IMR-90 (cell line): ENCODE data around the gene PPP3CA. TPM values are rescaled to one million over a fixed set of nuclear protein-coding genes. Genes with fewer than 3 reads are reported as not detected.

Experiments used
- ATAC-seq: fragments of 200-7000 bp; cut with Tn5 transposase; 2 replicates; pipeline ENCODE4 v1.9.1; 2020; ENCODE audit warnings: low read depth, mild to moderate bottlenecking, moderate library complexity
- BruUV-seq: library from RNA; stranded (reverse); fragments of 400-500 nt; replicated peaks from 2 replicates; lab custom pipeline; 2021; lab: Mats Ljungman, UMichigan
- CTCF ChIA-PET: fragments of 300-600 bp; formaldehyde crosslinking; extraction: SDS; loops from one replicate; lab custom pipeline; 2021; ENCODE audit warnings: antibody characterized with exemption; lab: Yijun Ruan, JAX
- POLR2A ChIA-PET: fragments of 300-600 bp; sonication (Branson Sonifier 250); formaldehyde crosslinking; loops from one replicate; lab custom pipeline; 2022; ENCODE audit warnings: antibody characterized with exemption; ENCODE audit not compliant: unreplicated experiment; lab: Charles Lee
- DNase-seq: peaks from one replicate; pipeline ENCODE4 v3.0.0; 2013
- H2AFZ ChIP-seq: replicated peaks from 2 replicates; pipeline ENCODE3; 2013; ENCODE audit warnings: low read length, mild to moderate bottlenecking; ENCODE audit not compliant: poor library complexity
- H2AK5ac ChIP-seq: 2 replicates; pipeline ENCODE4 v1.6.1; 2013; ENCODE audit warnings: low read depth, low read length, inconsistent platforms
- H2AK9ac ChIP-seq: replicated peaks from 2 replicates; pipeline ENCODE3; 2013; ENCODE audit warnings: mild to moderate bottlenecking, low read depth, low read length, moderate library complexity; ENCODE audit not compliant: poor library complexity
- H2BK120ac ChIP-seq: 2 replicates; pipeline ENCODE4 v1.6.1; 2013; ENCODE audit warnings: low read depth, low read length, inconsistent platforms
- H2BK15ac ChIP-seq: 3 replicates; pipeline ENCODE4 v1.6.1; 2013; ENCODE audit warnings: low read depth, low read length, inconsistent platforms
- H2BK20ac ChIP-seq: 2 replicates; pipeline ENCODE4 v1.6.1; 2013; ENCODE audit warnings: low read depth, mild to moderate bottlenecking, inconsistent platforms, low read length, moderate library complexity
- H2BK5ac ChIP-seq: 2 replicates; pipeline ENCODE4 v1.6.1; 2013; ENCODE audit warnings: mild to moderate bottlenecking, low read depth, low read length, inconsistent platforms; ENCODE audit not compliant: poor library complexity, severe bottlenecking
- H3K14ac ChIP-seq: replicated peaks from 2 replicates; pipeline ENCODE4 v1.6.1; 2013; ENCODE audit warnings: low read depth, low read length, inconsistent platforms
- H3K18ac ChIP-seq: 2 replicates; pipeline ENCODE4 v1.6.1; 2013; ENCODE audit warnings: low read depth, low read length, control low read depth
- H3K23ac ChIP-seq: 2 replicates; pipeline ENCODE4 v1.6.1; 2013; ENCODE audit warnings: low read depth, low read length, inconsistent platforms
- H3K27ac ChIP-seq: 2 replicates; pipeline ENCODE4 v1.5.1; 2013; ENCODE audit warnings: mild to moderate bottlenecking, control low read depth, low read length; ENCODE audit not compliant: insufficient read depth
- H3K27me3 ChIP-seq: 2 replicates; pipeline ENCODE4 v1.6.1; 2013; ENCODE audit warnings: low read length; ENCODE audit not compliant: control insufficient read depth, insufficient read depth
- H3K36me3 ChIP-seq: 2 replicates; pipeline ENCODE4 v1.6.1; 2013; ENCODE audit warnings: low read length, mixed read lengths; ENCODE audit not compliant: control insufficient read depth, insufficient read depth
- H3K4ac ChIP-seq: 2 replicates; pipeline ENCODE4 v1.6.1; 2013; ENCODE audit warnings: low read depth, low read length, inconsistent platforms
- H3K4me1 ChIP-seq: 2 replicates; pipeline ENCODE4 v1.6.1; 2013; ENCODE audit warnings: low read length, mixed read lengths; ENCODE audit not compliant: control insufficient read depth, insufficient read depth
- H3K4me2 ChIP-seq: 2 replicates; pipeline ENCODE4 v1.6.1; 2013; ENCODE audit warnings: low read depth, mild to moderate bottlenecking, control low read depth, low read length, moderate library complexity
- H3K4me3 ChIP-seq: 2 replicates; pipeline ENCODE4 v1.5.1; 2013; ENCODE audit warnings: low read depth, mild to moderate bottlenecking, control low read depth, low read length, moderate library complexity; ENCODE audit not compliant: insufficient read depth
- H3K56ac ChIP-seq: 2 replicates; pipeline ENCODE4 v1.6.1; 2013; ENCODE audit warnings: low read length, inconsistent platforms; ENCODE audit not compliant: insufficient read depth; ENCODE audit errors: extremely low read depth
- H3K79me1 ChIP-seq, 2 experiments: 2 replicates each; pipeline ENCODE4 v1.6.1; 2013; ENCODE audit warnings: low read length in 2 of 2, inconsistent platforms in 1 of 2, low read depth in 1 of 2
- H3K9ac ChIP-seq: 2 replicates; pipeline ENCODE4 v1.6.1; 2013; ENCODE audit warnings: low read depth, low read length, control low read depth
- H3K9me1 ChIP-seq: 2 replicates; pipeline ENCODE4 v1.6.1; 2013; ENCODE audit warnings: low read length, inconsistent platforms; ENCODE audit not compliant: insufficient read depth
- H3K9me3 ChIP-seq: 2 replicates; pipeline ENCODE4 v1.6.1; 2013; ENCODE audit warnings: low read length; ENCODE audit not compliant: control insufficient read depth, insufficient read depth
- H4K20me1 ChIP-seq: 2 replicates; pipeline ENCODE4 v1.6.1; 2013; ENCODE audit warnings: low read length, inconsistent platforms; ENCODE audit not compliant: insufficient read depth
- H4K5ac ChIP-seq: 2 replicates; pipeline ENCODE4 v1.6.1; 2013; ENCODE audit warnings: mild to moderate bottlenecking, low read depth, low read length, control low read depth
- H4K8ac ChIP-seq, 2 experiments: 2 replicates each; pipeline ENCODE4 v1.6.1; 2013; ENCODE audit warnings: low read depth in 2 of 2, low read length in 2 of 2, control low read depth in 1 of 2, inconsistent platforms in 1 of 2
- H4K91ac ChIP-seq: 2 replicates; pipeline ENCODE4 v1.6.1; 2013; ENCODE audit warnings: low read depth, low read length, inconsistent platforms; ENCODE audit not compliant: insufficient read depth
- CEBPB ChIP-seq: IDR thresholded peaks from 2 replicates; pipeline ENCODE4 v1.6.1; 2012; ENCODE audit warnings: low read depth, low read length, improper control_type of control experiment
- FOS ChIP-seq: fragments of 150-350 bp; IDR thresholded peaks from 2 replicates; pipeline ENCODE4 v1.6.1; 2016; ENCODE audit warnings: low read depth, low read length
- MAFK ChIP-seq: IDR thresholded peaks from 2 replicates; pipeline ENCODE4 v1.6.1; 2012; ENCODE audit warnings: low read depth, low read length, improper control_type of control experiment
- POLR2A ChIP-seq: IDR thresholded peaks from 2 replicates; pipeline ENCODE4 v1.6.1; 2012; ENCODE audit warnings: mild to moderate bottlenecking, low read depth, low read length
- RCOR1 ChIP-seq: IDR thresholded peaks from 2 replicates; pipeline ENCODE4 v1.6.1; 2012; ENCODE audit warnings: mild to moderate bottlenecking, low read length, improper control_type of control experiment; ENCODE audit not compliant: insufficient replicate concordance
- RFX5 ChIP-seq: IDR thresholded peaks from 2 replicates; pipeline ENCODE4 v1.8.0; 2012; ENCODE audit warnings: low read depth, mild to moderate bottlenecking, low read length, moderate library complexity
- SMC3 ChIP-seq: fragments of 150-350 bp; IDR thresholded peaks from 2 replicates; pipeline ENCODE4 v1.6.1; 2016; ENCODE audit warnings: low read depth, mild to moderate bottlenecking, antibody characterized with exemption, low read length, moderate library complexity
- USF2 ChIP-seq: fragments of 150-350 bp; IDR thresholded peaks from 2 replicates; pipeline ENCODE4 v1.6.1; 2017; ENCODE audit warnings: mild to moderate bottlenecking, antibody characterized with exemption, low read length, low read depth
- WGBS, 2 experiments: methylation state at CpG; one replicate each; pipeline versions ENCODE4 v1.1.5 to v1.1.7; 2013; ENCODE audit warnings: missing lambda C conversion rate in 2 of 2; ENCODE audit not compliant: insufficient read length in 1 of 2; ENCODE audit errors: extremely low coverage in 2 of 2; 5-methylcytosine and 5-hydroxymethylcytosine counted together
- dilution Hi-C: fragments of 300-500 bp; cut with HindIII; formaldehyde crosslinking; loops from one replicate; pipeline ENCODE4 v1.14.3; 2018; ENCODE audit warnings: low sequenced_read_pairs; ENCODE audit not compliant: unreplicated experiment
- in situ Hi-C: fragments of 300-500 bp; cut with MboI; formaldehyde crosslinking; loops from 3 replicates; pipeline ENCODE4 v1.14.3; 2019; ENCODE audit warnings: low sequenced_read_pairs, inconsistent platforms, mixed read lengths
- intact Hi-C: fragments of 100-400 bp; cut with micrococcal nuclease; formaldehyde crosslinking; loops from 2 replicates; pipeline ENCODE4 v1.10.0; 2022
- polyA plus RNA-seq, 3 experiments: library from polyadenylated mRNA; depleted of rRNA; stranded (reverse); fragments of >200 nt; gene quantifications; 2 replicates each; pipeline ENCODE4 v1.2.3, GENCODE V29; 2012; ENCODE audit warnings: low replicate concordance in 1 of 3
- total RNA-seq: library from RNA; depleted of rRNA; stranded (reverse); fragments of >200 nt; gene quantifications from 2 replicates; pipeline ENCODE4 v1.2.3, GENCODE V29; 2012

PPP3CA gene
- total and polyA plus RNA-seq, 2 of the 4 experiments (the other 2 are of a cell fraction): 14.5 to 48.6 TPM

DNA sequence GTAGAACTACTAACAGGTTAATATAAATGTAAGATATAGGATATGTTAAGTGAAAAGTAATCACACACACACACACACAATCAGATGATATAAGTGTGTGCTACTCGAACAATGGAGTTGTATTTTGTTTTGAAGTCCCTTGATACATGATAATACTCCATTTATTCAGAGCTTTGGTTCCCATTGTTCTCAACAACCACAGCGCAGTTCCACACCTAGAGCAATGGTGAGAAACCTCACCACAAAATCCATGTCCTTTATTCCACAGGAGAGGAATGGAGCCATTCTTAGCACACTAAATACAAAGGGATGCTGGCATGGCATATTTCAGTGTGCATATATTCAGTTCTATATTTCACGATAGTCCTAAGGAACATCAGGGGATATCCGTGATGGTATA lies 139.2 kb downstream of the PPP3CA start:
- ATAC-seq: no peak
- TF ChIP-seq USF2: no peak
- TF ChIP-seq SMC3: no peak
- no peak for TF ChIP-seq RCOR1
- no peak for TF ChIP-seq RFX5
- TF ChIP-seq MAFK: no peak
- TF ChIP-seq CEBPB: no peak
- TF ChIP-seq POLR2A: no peak
- TF ChIP-seq FOS: no peak
- no TSS peak for BruUV-seq
- ChIA-PET CTCF (no interaction called here), POLR2A (no interaction called here)
- Histone ChIP-seq H3K14ac (no peak overlapping the region), H3K56ac (no peak overlapping the region), H4K91ac (no peak overlapping the region), H2AK5ac (no peak overlapping the region), H2BK5ac (no peak overlapping the region), H2BK120ac (no peak overlapping the region), H3K9me3 (no peaks in the 10 kb centered on the region), H3K27me3 (no peaks in the 10 kb centered on the region), H3K4me2 (no peak overlapping the region), H4K8ac (no peak overlapping the region), H3K4me1 (peaks cover 3% of the 10 kb centered on the region), H2AK9ac (no peak overlapping the region), H2AFZ (no peak overlapping the region), H2BK20ac (no peak overlapping the region), H3K23ac (no peak overlapping the region), H2BK15ac (no peak overlapping the region), H3K36me3 (no peaks in the 10 kb centered on the region), H3K18ac (no peak overlapping the region), H3K9me1 (no peaks in the 10 kb centered on the region), H4K20me1 (peaks cover 13% of the 10 kb centered on the region; the same call in 1 of the 2 replicates), H3K4me3 (no peak overlapping the region), H4K5ac (no peak overlapping the region), H3K9ac (no peak overlapping the region), H3K27ac (no peak overlapping the region), H3K4ac (no peak overlapping the region), H3K79me1 (peaks cover 9 to 24% of the 10 kb centered on the region in 2 experiments; a peak in 3 of 4 replicates)
- dilution Hi-C loops: no loop called here
- no CpG with 5 or more reads among the region's 4 CpGs for WGBS, 2 experiments
- intact Hi-C loops: no loop called here
- DNase-seq: no peak
- in situ Hi-C loops: no loop called here
